GM18502 (cell line): ENCODE results near the gene CYP26A1.

Experiments
- ATAC-seq: cut with Tn5 transposase; IDR thresholded peaks from one replicate; pipeline ENCODE4 v1.9.1; 2021; ENCODE audit warnings: mild to moderate bottlenecking; ENCODE audit not compliant: unreplicated experiment, poor library complexity

CYP26A1 gene

GRCh38 chr10:93073539-93074146 lies at the start of gene CYP26A1:
CYP26A1 (plus strand) TSS chr10:93073893; CDS start chr10:93073935, 42 bp downstream.
- ATAC-seq: no peak

GRCh38 chr10:93026072-93026471 lies 47.6 kb upstream of the CYP26A1 start:
- no peak for ATAC-seq

- ATAC-seq: no peak
Measured at GRCh38 chr10:93027508-93027907, 46.2 kb upstream of the CYP26A1 start.

GRCh38 chr10:93028883-93029282 lies 44.8 kb upstream of the CYP26A1 start:
- ATAC-seq: no peak

GRCh38 chr10:93030409-93030808 lies 43.3 kb upstream of the CYP26A1 start:
- no peak for ATAC-seq

GRCh38 chr10:93032105-93032808 lies 41.4 kb upstream of the CYP26A1 start:
- ATAC-seq: no peak

- ATAC-seq: no peak
Measured at GRCh38 chr10:93032809-93033137, 40.9 kb upstream of the CYP26A1 start.

- ATAC-seq: no peak
Measured at GRCh38 chr10:93034426-93034825, 39.3 kb upstream of the CYP26A1 start.

GRCh38 chr10:93039110-93039509 lies 34.6 kb upstream of the CYP26A1 start:
- no peak for ATAC-seq

GRCh38 chr10:93039721-93040120 lies 34.0 kb upstream of the CYP26A1 start:
- ATAC-seq: no peak

GRCh38 chr10:93054486-93054885 lies 19.2 kb upstream of the CYP26A1 start:
- no peak for ATAC-seq

GRCh38 chr10:93058139-93058538 lies 15.6 kb upstream of the CYP26A1 start:
- ATAC-seq: no peak

- ATAC-seq: no peak
Measured at GRCh38 chr10:93059975-93060886, 13.5 kb upstream of the CYP26A1 start, which contains the start of gene CYP26C1. CYP26C1 (plus strand) TSS chr10:93060798; CDS start chr10:93061264, 466 bp downstream.

- no peak for ATAC-seq
Measured at GRCh38 chr10:93060887-93061593, 12.7 kb upstream of the CYP26A1 start.

GRCh38 chr10:93061594-93062513 lies 11.8 kb upstream of the CYP26A1 start:
- no peak for ATAC-seq

GRCh38 chr10:93062514-93063143 lies 11.1 kb upstream of the CYP26A1 start:
- ATAC-seq: no peak

- ATAC-seq: no peak
Measured at GRCh38 chr10:93063144-93063976, 10.3 kb upstream of the CYP26A1 start.
